ENCODE results near the gene FLT3LG.
A peak's percentile ranks its signal among the peaks of the same experiment; 100 is the strongest.

The FLT3LG gene

DNA sequence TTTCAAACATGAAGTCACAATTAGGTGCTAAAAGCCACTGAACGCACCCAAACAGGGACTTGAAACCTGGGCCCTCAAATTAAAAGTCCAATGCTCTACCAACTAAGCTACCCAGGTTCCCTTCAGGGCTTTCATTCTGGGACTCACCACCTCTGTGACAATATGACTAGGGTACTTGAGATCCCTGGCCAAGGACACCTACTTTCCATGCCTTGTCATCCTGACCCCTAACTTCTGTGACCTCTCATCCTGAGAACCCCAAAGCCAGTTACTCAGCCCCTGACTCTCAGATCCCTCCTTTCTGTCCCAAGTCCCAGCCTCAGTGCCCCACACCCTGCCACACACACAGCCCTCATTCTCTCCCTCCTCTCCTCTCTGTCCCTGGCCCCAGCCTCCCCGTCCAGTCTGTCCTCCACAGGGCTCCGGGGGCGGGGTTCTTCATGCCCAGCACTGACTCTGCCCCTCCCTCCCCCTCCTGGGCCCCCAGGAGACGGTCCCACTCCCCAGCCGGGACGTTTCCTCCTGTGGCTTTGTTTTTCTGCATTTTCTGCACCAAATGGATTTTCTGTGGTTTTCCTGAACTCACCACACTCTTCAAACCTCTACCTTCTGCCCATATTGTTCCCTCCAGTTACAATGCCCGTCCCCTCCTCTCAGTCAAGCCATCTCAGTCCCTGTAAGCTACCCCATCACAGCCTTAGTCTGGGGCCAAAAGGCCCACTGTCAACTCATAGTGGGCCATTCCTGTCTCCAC lies 60.8 kb downstream of the FLT3LG start:
- Mint-ChIP-seq H3K27ac (peak overlapping the region; percentile 93), H3K4me1 (peaks cover 25% of the 10 kb centered on the region), H3K9me3 (no peaks in the 10 kb centered on the region), H3K27me3 (no peaks in the 10 kb centered on the region), H3K36me3 (no peaks in the 10 kb centered on the region), H3K4me3 (peak overlapping the region; percentile 84)
